ENCODE data around the gene SQSTM1.
A peak's percentile ranks its signal among the peaks of the same experiment; 100 is the strongest.

The SQSTM1 gene

DNA sequence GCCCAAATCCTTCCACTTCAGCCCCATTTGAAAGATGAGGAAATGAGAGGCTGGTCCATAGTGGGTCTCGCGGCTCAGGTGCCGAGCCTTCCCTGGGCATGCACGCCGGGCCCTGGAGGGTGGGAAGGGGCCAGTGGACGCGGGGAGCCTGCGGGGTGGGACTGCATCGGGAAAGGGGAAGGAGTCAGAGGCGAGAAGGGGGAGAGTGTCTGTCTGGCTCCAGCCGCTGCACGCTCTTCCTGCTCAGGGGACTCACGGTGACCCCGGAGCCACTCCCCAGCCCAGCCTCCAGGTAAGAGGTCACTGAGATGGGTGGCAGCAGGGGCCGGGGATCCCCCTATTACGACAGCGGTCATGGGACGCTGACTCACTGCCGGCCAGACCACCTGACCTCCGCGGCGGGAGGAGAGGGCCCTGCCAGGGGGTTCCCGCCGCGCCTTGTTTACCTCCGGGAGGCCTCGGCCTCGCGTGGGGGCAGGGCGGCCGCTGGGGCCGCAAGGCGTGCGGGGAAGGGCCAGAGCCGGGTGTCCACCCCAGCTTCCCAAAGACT is 1.9 kb upstream of the SQSTM1 start:
- DNase-seq (ENCODE audit: low read depth) = peak; percentile 86
- TF ChIP-seq, protein P1, sequence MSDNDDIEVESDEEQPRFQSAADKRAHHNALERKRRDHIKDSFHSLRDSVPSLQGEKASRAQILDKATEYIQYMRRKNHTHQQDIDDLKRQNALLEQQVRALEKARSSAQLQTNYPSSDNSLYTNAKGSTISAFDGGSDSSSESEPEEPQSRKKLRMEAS (IDR thresholded peaks at IDR 0.05; ENCODE audit: low read depth, low read length) = no peak
- TF ChIP-seq POLR2A (IDR thresholded peaks at IDR 0.05; ENCODE audit: extremely low read depth, insufficient read length) (no peak), MYC (IDR thresholded peaks at IDR 0.05; ENCODE audit: low read depth, low read length) (no peak; the same call in 1 of the 2 replicates)
- TF ChIP-seq, protein P2, sequence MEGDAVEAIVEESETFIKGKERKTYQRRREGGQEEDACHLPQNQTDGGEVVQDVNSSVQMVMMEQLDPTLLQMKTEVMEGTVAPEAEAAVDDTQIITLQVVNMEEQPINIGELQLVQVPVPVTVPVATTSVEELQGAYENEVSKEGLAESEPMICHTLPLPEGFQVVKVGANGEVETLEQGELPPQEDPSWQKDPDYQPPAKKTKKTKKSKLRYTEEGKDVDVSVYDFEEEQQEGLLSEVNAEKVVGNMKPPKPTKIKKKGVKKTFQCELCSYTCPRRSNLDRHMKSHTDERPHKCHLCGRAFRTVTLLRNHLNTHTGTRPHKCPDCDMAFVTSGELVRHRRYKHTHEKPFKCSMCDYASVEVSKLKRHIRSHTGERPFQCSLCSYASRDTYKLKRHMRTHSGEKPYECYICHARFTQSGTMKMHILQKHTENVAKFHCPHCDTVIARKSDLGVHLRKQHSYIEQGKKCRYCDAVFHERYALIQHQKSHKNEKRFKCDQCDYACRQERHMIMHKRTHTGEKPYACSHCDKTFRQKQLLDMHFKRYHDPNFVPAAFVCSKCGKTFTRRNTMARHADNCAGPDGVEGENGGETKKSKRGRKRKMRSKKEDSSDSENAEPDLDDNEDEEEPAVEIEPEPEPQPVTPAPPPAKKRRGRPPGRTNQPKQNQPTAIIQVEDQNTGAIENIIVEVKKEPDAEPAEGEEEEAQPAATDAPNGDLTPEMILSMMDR (IDR thresholded peaks at IDR 0.05; ENCODE audit: low read depth, low read length) = no peak
- H3K4me3 ChIP-seq (ENCODE audit: low read depth, low read length) = no peak overlapping the region

DNA sequence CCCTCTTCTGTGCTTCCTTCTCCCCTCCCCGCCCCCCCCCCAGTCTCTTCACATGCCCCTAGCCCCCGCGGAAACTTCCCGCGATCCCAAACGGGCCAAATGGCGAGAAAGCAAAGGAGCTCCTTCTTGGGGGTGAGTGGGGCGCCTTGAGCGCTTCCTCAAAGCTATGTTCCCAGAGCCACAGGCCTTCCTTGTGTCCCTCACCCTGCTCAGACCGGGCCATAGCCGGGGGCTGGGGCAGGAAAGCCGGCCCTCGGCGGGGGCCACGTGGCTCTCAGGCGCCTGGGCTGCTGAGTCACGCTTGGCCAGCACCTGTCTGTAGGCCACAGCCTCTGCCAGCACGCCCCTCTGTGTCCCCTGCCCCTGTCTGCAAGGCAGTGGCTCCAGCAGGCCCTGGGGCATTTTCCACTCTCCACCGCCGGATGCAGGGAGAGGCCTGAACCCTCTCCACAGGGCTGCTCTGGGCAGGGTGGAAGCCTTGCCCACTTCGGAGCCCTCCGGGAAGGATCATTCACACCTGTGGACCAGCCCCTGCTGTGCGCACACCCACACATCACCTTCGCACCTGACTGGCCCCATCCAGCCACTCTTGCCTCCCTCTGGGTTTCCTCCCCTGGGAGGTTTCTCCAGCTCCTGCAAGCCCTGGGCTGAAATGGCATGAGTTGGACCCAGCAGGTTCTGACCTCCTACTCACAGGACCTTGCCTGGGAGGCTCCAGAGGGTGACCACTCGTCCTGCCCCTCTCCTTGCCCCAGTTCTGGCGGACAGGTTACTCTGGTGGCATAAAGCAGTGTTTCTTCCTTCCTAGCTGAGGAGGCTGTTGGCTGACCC is 1.2 kb upstream of the SQSTM1 start:
- peak; percentile 65 for DNase-seq (ENCODE audit: low read depth)
- TF ChIP-seq, protein P1 (IDR thresholded peaks at IDR 0.05; ENCODE audit: low read depth, low read length) = peak; percentile 95
- TF ChIP-seq MYC (IDR thresholded peaks at IDR 0.05; ENCODE audit: low read depth, low read length) (peak; percentile 71; the same call in 1 of the 2 replicates), POLR2A (IDR thresholded peaks at IDR 0.05; ENCODE audit: extremely low read depth, insufficient read length) (no peak)
- H3K4me3 ChIP-seq (ENCODE audit: low read depth, low read length) = no peak overlapping the region

DNA sequence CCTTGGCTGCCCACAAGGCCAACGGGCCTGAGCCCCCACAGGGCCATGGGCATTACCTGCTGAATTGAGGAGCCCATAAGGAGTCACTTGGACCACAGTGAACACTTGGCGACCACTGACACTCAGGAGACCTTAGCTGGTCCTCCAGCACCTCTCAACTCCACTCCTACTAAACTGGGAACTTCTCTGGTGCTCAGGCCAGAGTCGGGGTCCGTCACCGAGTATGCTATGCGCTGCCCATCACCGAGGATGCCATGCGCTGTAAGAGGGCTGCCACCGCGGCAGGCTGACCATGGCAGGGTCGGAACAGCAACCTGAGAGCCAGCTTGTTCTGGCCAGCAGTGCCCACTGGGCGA is 600 bp upstream of the SQSTM1 start:
- DNase-seq (ENCODE audit: low read depth) = no peak
- TF ChIP-seq, protein P1 (IDR thresholded peaks at IDR 0.05; ENCODE audit: low read depth, low read length) = no peak
- no peak for TF ChIP-seq MYC (IDR thresholded peaks at IDR 0.05; ENCODE audit: low read depth, low read length)
- no peak for TF ChIP-seq POLR2A (IDR thresholded peaks at IDR 0.05; ENCODE audit: extremely low read depth, insufficient read length)
- TF ChIP-seq, protein P2 (IDR thresholded peaks at IDR 0.05; ENCODE audit: low read depth, low read length) = no peak
- H3K4me3 ChIP-seq (ENCODE audit: low read depth, low read length) = no peak overlapping the region

DNA sequence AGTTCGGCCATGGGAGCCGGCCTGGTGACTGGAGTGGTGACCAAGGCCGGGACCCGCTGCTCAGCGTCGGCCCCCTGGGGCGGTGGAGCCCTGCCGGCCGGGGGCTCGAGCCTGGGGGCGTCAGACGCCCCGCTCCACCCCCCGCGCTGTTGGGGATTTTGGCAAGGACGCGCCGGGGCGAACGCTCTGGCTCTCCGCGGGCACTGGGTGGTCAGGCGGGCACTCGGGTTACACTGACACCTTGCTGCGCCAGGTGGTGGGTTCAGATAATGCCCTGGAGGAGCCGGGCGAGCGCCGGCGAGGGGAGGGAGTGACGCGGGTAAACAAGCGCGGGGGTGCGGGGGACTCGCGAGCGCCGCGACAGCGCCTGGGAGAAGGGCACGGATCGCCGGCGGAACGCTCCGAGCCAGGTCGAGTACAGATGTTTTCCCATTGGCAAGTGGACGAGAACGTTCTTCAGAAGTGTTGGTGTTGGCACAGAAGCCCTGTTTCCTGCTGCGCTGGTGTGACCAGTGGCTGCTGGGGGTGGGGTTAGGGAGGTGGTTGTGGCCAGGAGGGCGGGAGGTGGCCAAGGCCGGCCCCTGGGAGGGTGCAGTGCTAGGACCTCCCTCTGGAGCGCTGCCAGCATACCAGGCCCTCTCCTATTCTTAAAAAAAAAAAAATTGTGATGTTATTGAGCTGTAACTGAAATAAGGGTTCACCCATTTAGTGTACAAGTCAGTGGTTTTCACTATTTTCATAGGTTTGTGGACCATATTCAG is 773 bp downstream of the SQSTM1 start:
- peak overlapping the region; percentile 62 for H3K4me3 ChIP-seq (ENCODE audit: low read depth, low read length)
- peak; percentile 91 for DNase-seq (ENCODE audit: low read depth)
- TF ChIP-seq MYC (IDR thresholded peaks at IDR 0.05; ENCODE audit: low read depth, low read length) (0 out of 2 replicates have a peak, but pooled peaks have one; percentile 33), POLR2A (IDR thresholded peaks at IDR 0.05; ENCODE audit: extremely low read depth, insufficient read length) (peak; percentile 64)
- TF ChIP-seq, protein P1 (IDR thresholded peaks at IDR 0.05; ENCODE audit: low read depth, low read length) = 0 out of 2 replicates have a peak, but pooled peaks have one; percentile 22
- TF ChIP-seq, protein P2 (IDR thresholded peaks at IDR 0.05; ENCODE audit: low read depth, low read length) = no peak

DNA sequence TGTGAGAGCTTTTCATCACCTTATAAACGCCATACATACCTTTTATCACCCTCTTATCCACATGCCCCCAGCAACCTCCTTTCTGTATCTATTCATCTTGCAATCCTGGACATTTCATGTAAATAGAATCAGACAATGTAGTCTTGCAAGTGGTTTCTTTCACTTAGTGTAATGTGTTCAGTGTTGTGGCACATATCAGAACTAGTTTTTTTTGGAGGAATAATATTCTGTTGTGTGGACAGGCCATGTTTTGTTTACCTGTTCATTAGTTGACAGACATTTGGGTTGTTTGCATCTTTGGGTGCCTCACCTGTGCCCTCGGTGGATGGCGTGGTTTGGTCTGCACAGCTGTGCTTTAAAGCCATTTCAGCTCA is 1.3 kb downstream of the SQSTM1 start:
- TF ChIP-seq, protein P2 (IDR thresholded peaks at IDR 0.05; ENCODE audit: low read depth, low read length) = no peak
- H3K4me3 ChIP-seq (ENCODE audit: low read depth, low read length) = peak overlapping the region; percentile 62
- no peak for DNase-seq (ENCODE audit: low read depth)
